HG03439 (cell line): ENCODE results near the gene KITLG.
"Not testable (repeated sequence)": the region's sequence is repeated elsewhere in the genome, so short reads cannot be mapped to it uniquely, and the experiment has no call there.

Experiments
- ATAC-seq: cut with Tn5 transposase; IDR thresholded peaks from one replicate; pipeline ENCODE4 v1.9.1; 2021; ENCODE audit warnings: mild to moderate bottlenecking, moderate library complexity; ENCODE audit not compliant: unreplicated experiment

The KITLG gene

GRCh38 chr12:88496891-88497371 lies 83.3 kb downstream of the KITLG start:
- ATAC-seq = no peak

DNA sequence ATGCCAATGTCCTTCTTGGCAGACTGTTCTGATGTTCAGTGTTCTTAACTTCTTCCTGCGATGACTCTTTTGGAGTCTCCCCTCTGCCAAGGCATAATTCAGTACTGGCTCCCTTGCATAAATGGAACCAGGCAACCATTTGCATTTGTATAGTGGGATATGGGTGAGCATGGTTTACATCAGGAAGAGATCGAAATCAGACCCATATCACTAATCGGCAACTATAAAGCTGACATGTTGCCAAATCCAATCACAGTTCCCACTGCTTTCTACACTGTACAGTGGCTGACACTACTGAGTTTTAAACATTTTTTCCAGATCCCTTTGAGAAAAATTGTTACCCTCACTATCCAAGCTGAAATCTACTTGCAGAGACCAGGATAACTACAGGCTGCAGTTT lies 83.8 kb downstream of the KITLG start:
- ATAC-seq = no peak

DNA sequence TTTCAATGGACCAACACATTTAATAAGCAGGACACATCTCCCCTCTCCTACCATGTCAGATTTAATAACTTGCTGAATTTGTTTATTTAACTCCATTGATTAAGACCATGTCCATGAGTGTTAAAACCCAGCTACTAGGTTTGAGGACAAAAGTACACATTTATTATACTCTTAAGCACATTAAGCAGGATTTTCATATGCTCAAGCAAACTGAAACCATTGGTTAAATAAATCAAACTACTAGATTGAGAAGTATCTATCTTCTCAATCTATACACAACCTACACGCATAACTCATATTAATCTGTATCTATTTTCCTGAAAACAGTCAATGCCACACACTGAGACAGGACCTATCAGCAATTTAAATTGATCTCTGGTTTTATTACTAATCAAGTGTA lies 85.2 kb downstream of the KITLG start:
- no peak for ATAC-seq

DNA sequence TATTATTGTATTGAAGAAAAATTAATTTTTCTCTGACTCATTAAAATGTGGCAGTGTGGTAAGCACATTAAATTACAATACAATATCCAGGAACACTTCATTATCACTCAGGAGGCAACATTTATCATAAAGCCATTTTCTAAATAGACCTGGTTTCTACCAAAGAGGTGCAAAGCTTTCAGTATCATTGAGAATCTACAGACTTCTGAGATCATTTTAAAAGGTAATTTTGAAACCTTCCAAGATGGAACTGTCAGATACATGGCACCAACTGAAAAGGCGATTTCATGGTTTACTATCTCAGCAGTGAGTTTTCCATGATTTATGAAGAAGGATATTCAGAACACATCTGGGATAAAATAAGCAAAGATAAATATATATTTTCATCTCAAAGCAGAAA lies 85.8 kb downstream of the KITLG start:
- ATAC-seq = no peak

GRCh38 chr12:88493636-88494035 lies 86.6 kb downstream of the KITLG start:
- no peak for ATAC-seq

DNA sequence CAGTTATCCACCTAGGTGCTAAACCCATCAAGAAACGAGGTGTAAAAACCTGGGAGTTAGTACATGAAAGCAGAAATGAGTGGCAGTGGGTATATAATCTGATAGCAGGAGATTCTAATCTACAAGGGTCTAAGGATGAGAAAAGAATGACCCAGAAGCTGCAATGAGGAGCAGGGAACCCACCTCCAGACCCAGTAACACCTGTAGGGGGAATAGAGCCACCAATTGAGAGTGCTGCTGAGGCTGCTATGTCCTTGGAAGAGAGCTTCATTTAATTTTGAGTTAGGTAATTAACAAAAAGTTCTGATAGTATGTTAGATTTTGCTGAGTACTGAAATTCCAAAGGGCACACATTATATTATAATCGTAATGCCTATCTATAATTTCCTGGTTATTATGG lies 89.8 kb downstream of the KITLG start:
- no peak for ATAC-seq

DNA sequence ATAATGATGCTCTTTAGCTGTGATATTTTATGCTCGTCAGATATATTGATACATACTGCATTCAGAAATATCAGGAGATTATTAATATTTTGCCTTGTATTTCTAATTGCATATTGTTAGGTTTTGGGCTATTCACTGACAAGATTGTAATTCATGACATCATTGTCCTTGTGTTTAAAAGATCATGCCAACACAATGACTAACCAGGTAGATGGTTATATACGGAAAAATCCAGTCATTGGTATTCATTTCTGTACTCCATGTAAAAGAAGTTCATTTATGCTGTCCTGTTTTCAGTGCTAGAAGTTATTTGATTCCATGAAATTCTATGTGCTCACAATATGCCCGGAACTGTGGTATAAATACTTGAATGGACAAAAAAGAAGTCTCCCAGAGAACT lies 107.5 kb downstream of the KITLG start:
- no peak for ATAC-seq

- ATAC-seq = no peak
Measured at GRCh38 chr12:88472248-88472647, 108.0 kb downstream of the KITLG start.

DNA sequence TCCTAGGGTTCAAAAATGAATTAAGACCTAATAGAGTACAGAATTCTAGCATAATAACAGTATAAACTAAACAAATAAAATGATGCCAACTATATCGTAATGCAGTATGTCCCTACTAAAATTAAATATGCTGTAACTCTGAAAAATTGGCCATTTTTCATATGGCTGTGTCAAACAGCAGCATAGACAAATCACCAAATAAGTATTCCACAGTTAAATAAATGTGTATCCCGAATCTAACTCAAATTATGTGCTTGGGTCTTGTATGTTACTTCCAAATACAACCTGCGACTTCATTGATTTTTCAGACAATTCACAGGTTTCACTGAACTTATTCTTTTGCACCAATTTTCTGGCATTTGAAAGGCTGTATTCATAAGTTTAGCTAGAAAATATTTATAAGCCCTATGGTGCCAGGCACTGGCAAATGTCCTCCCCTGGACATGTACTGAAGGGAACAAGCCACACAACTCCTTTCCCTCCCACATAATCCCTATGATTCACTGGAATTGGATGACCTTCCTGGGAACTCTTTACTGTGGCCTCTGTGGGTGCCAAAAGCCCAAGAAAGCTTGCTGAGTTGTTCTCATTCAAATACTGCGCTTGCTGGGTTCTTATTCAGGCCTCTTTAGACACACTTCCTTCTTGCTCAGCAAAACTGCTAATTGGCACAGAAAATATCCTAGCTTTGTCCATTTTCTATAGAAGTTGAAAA lies 108.8 kb downstream of the KITLG start:
- no peak for ATAC-seq

DNA sequence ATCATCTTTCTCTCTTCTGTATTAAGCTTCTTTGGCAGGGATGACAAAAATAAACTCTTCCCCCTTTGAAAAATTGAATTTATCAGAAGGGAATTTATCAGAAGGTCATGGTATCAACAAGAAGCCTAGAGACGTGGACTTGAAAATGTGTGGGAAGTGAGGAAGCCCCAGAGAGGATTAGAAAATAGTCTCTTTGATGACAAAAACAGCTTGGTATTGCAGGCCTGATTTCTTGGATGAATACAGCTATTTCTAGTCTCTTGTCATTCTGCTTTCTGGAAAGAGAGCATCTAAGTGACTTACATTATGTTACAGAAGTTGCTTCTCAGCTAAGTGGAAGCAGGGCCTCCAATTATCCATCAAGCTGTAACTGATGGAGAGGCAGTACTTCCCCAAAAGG lies 111.1 kb downstream of the KITLG start:
- ATAC-seq = no peak

DNA sequence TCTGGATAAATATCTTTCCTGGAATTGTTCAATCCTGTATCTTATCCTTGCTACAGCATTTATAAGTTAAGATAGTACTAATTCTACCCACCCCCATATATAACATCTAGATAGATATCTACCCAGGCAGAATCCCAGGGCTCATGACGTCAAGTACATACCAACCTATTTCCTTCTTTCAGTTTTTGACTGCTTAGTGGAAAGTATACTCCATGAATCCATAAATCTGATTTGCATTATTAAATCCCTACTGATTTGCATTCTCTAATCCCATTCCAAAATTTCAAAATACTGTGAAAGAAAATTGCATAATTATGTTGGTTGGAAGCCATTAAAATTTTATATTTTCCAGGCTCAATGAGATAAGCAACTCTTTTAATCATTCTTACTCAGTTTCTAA lies 111.7 kb downstream of the KITLG start:
- no peak for ATAC-seq

GRCh38 chr12:88466708-88467107 lies 113.6 kb downstream of the KITLG start:
- ATAC-seq = not testable (repeated sequence)

DNA sequence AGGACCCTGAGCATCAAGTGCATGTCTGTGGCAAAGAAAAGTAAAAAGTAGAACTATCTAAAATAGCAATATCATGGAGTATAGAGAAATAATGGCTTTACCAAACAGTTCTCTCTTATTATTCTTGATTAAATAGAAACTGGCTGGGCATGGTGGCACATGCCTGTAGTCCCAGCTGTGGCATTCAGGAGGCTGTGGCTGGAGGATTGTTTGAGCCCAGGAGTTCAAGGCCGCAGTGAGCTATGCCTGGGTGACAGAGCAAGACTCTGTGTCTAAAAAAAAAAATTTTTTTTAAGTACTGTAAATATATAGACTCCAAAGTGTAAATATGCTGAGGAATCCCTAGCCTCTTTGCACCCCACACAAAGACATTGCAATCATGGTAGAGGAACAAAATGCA lies 121.9 kb downstream of the KITLG start:
- ATAC-seq = no peak

- no peak for ATAC-seq
Measured at GRCh38 chr12:88453323-88453722, 126.9 kb downstream of the KITLG start.

- ATAC-seq = no peak
Measured at GRCh38 chr12:88451205-88451604, 129.1 kb downstream of the KITLG start.

DNA sequence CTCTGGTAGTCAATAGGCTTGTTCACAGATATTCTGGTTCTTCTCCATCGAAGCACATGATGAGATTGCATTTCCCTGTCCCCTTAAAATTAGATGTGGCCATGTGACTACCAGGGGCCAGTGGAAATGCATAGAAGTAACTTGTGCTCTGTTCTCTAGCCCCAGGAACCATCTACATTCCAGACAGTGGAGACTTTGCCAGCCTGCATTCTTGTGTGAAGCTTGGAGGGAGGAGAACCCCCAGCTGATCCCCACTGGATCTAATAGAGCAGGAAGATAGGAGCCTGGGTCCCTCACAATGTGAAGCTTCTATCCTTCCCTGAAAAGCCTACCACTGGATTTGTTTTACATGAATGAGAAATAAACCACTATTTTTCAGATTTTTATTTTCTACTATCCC lies 130.1 kb downstream of the KITLG start:
- ATAC-seq = no peak

DNA sequence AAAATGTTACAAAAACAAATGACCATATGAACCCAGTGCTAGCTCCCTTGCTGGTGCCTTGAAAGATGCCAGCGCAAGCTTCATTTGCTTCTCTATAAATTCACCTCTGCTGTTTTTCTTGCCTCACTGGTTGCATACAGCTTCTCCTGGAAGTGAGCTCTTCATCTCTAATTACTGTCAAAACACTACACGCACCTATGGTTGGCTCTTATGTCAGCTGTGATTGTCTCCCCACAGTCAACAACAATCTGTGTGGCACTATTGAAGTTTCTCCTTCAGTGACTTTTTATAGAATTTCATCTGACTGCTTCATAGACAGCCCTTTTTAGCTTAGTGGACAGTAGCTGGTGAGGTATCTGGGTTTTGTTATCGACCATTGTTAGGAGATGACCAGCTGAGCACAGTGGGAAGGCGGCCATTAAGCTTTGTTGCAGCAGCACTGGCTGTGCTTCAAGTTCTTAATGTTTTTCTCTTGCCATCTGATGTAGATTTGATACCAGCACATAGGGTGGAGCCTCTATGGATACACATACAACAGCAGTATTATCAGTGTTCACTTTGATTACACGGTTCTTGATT lies 131.8 kb downstream of the KITLG start:
- ATAC-seq = no peak

GRCh38 chr12:88445705-88446394 lies 134.4 kb downstream of the KITLG start:
- ATAC-seq = no peak

- no peak for ATAC-seq
Measured at GRCh38 chr12:88444481-88444880, 135.8 kb downstream of the KITLG start.
